GM15510 (cell line): ENCODE data around the gene TAOK3.

ENCODE experiments used
- POLR2A ChIP-seq: IDR thresholded peaks from 3 replicates; pipeline ENCODE4 v1.6.1; 2011; ENCODE audit warnings: borderline replicate concordance; ENCODE audit not compliant: insufficient read length; ENCODE audit errors: extremely low read depth

The TAOK3 gene

GRCh38 chr12:118332511-118332910 lies 40.2 kb downstream of the TAOK3 start:
- TF ChIP-seq POLR2A = no peak

GRCh38 chr12:118330421-118331018 lies 42.2 kb downstream of the TAOK3 start:
- no peak for TF ChIP-seq POLR2A

- TF ChIP-seq POLR2A = no peak
Measured at GRCh38 chr12:118328486-118329330, 44.0 kb downstream of the TAOK3 start.

GRCh38 chr12:118327391-118327790 lies 45.3 kb downstream of the TAOK3 start:
- no peak for TF ChIP-seq POLR2A

GRCh38 chr12:118326991-118327390 lies 45.7 kb downstream of the TAOK3 start:
- no peak for TF ChIP-seq POLR2A

GRCh38 chr12:118325081-118325480 lies 47.6 kb downstream of the TAOK3 start:
- no peak for TF ChIP-seq POLR2A

- no peak for TF ChIP-seq POLR2A
Measured at GRCh38 chr12:118319627-118320026, 53.1 kb downstream of the TAOK3 start.

GRCh38 chr12:118318744-118319143 lies 54.0 kb downstream of the TAOK3 start:
- TF ChIP-seq POLR2A = no peak

GRCh38 chr12:118317729-118318128 lies 55.0 kb downstream of the TAOK3 start:
- no peak for TF ChIP-seq POLR2A

- no peak for TF ChIP-seq POLR2A
Measured at GRCh38 chr12:118315821-118316220, 56.9 kb downstream of the TAOK3 start.

- no peak for TF ChIP-seq POLR2A
Measured at GRCh38 chr12:118312578-118312977, 60.1 kb downstream of the TAOK3 start.

- TF ChIP-seq POLR2A = no peak
Measured at GRCh38 chr12:118311666-118312065, 61.0 kb downstream of the TAOK3 start.

- no peak for TF ChIP-seq POLR2A
Measured at GRCh38 chr12:118310320-118310719, 62.4 kb downstream of the TAOK3 start.

GRCh38 chr12:118307069-118307954 lies 65.4 kb downstream of the TAOK3 start:
- no peak for TF ChIP-seq POLR2A

- no peak for TF ChIP-seq POLR2A
Measured at GRCh38 chr12:118304093-118304492, 68.6 kb downstream of the TAOK3 start.
